GM15510 (cell line): ENCODE measurements around the gene FAM3C.

Source experiments
- POLR2A ChIP-seq: IDR thresholded peaks from 3 replicates; pipeline ENCODE4 v1.6.1; 2011; ENCODE audit warnings: borderline replicate concordance; ENCODE audit not compliant: insufficient read length; ENCODE audit errors: extremely low read depth

FAM3C gene

GRCh38 chr7:121366852-121367431, 29.2 kb downstream of the FAM3C start:
- TF ChIP-seq POLR2A, result no peak

GRCh38 chr7:121360564-121360963, 35.5 kb downstream of the FAM3C start:
- TF ChIP-seq POLR2A, result no peak

- no peak for TF ChIP-seq POLR2A
Measured at GRCh38 chr7:121355574-121355973, 40.5 kb downstream of the FAM3C start.

- TF ChIP-seq POLR2A, result no peak
Measured at GRCh38 chr7:121352323-121352722, 43.8 kb downstream of the FAM3C start.

- TF ChIP-seq POLR2A, result no peak
Measured at GRCh38 chr7:121351682-121352081, 44.4 kb downstream of the FAM3C start.

- TF ChIP-seq POLR2A, result no peak
Measured at GRCh38 chr7:121344497-121344896, 51.6 kb downstream of the FAM3C start.

GRCh38 chr7:121344093-121344492, 52.0 kb downstream of the FAM3C start:
- no peak for TF ChIP-seq POLR2A

GRCh38 chr7:121343302-121343701, 52.8 kb downstream of the FAM3C start:
- no peak for TF ChIP-seq POLR2A

GRCh38 chr7:121342631-121343030, 53.5 kb downstream of the FAM3C start:
- TF ChIP-seq POLR2A, result no peak

- TF ChIP-seq POLR2A, result no peak
Measured at GRCh38 chr7:121341933-121342332, 54.2 kb downstream of the FAM3C start.

- no peak for TF ChIP-seq POLR2A
Measured at GRCh38 chr7:121339082-121339481, 57.0 kb downstream of the FAM3C start.

- TF ChIP-seq POLR2A, result no peak
Measured at GRCh38 chr7:121337398-121337797, 58.7 kb downstream of the FAM3C start.

- no peak for TF ChIP-seq POLR2A
Measured at GRCh38 chr7:121336579-121336978, 59.5 kb downstream of the FAM3C start.

GRCh38 chr7:121334875-121335648, 61.0 kb downstream of the FAM3C start:
- no peak for TF ChIP-seq POLR2A

- TF ChIP-seq POLR2A, result no peak
Measured at GRCh38 chr7:121334376-121334775, 61.7 kb downstream of the FAM3C start.

GRCh38 chr7:121331574-121331973, 64.5 kb downstream of the FAM3C start:
- no peak for TF ChIP-seq POLR2A

GRCh38 chr7:121331048-121331447, 65.1 kb downstream of the FAM3C start:
- no peak for TF ChIP-seq POLR2A

- TF ChIP-seq POLR2A, result no peak
Measured at GRCh38 chr7:121330053-121330833, 65.9 kb downstream of the FAM3C start.
